ENCODE data around the gene UGT2A1.

UGT2A1 gene

DNA sequence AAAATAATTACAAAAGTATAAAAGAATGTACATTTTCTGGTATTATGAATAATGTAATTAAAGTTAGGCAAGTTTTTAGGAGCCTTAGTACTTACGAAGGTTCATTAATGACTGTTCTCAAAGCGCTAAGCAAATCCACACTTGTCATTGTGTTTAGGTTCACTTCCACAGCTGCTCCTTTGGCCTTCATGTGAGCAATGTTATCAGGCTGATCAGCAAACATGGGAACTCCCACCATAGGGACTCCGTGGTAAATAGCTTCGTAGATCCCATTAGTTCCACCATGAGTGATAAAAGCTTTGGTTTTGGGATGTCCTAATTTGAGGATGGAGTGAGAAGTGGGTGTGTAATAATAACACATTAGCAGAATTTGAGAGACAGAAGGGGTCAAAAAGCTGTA, 58.7 kb downstream of the UGT2A1 start:
- in situ Hi-C loops (cut with MboI; ENCODE audit: low sequenced_read_pairs): no loop called here

DNA sequence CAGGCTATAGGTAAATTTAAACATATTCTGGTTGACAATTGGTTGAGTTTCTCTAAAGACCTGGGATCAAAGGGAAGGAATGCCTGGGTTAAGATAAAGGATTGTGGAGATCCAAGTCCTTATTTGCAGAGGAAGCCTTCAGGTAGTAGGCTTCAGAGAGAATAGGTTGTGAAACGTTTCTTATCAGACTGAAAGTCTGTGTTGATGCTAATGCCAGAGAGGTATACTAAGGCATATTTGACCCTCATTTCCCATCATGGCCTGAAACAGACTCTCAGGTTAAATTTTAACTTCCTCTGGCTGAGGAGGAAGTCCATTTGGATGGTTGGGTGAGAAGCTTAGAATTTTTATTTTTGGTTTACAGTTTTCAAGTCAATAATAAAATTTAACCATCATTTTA, 61.7 kb downstream of the UGT2A1 start:
- in situ Hi-C loops (cut with MboI; ENCODE audit: low sequenced_read_pairs): no loop called here

DNA sequence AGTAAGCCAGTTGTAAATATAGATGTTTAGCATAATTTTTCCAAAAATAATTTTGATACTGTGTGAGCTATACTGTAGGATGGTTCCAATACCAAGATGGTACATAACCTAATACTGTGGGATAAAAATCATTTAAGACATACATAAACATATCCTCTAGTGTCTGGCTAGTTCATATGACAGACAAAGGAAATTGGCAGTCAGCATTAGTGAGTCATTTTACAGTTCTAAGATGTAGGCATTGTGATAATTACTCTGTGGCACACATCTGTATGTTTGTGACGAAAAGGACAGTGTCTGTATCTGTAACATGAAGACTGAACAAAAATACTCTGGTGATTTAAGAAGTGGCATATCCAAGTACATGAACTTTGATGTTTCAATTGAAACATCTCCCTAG, 63.2 kb downstream of the UGT2A1 start:
- in situ Hi-C loops (cut with MboI; ENCODE audit: low sequenced_read_pairs): no loop called here

DNA sequence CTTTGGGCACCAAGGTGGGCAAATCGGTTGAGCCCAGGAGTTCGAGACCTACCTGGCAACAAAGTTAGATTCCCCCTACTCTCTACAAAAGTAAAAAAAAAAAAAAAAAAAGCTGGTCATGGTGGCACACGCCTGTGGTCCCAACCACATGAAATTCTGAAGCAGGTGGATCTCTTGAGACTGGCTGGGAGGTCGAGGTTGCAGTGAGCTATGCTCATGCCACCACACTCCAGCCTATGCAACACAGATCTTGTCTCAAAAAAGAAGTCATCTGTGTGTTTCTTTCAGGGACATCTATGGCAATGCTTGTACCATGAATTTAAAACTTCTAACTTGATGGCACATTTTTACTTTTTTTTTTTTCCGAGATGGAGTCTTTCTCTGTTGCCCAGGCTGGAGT, 68.9 kb downstream of the UGT2A1 start:
- in situ Hi-C loops (cut with MboI; ENCODE audit: low sequenced_read_pairs): no loop called here

DNA sequence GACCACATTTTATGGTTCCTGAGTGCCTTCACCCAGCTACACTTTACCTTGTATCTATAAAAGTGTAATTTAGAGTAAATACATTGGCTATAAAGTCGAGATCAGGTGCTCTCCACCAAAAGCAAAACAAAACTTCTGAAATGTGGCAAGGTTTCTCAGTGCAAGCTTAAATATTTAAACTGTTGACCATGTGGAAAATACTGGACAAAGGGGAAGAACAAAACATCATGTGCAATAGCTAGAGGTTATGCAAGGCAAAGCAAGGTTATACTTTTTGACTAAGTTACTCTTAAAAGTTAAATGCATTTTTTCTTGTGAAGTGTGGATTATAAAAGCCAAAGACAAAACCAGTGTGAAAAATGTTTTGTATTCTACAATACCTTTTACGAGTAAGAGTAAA, 69.5 kb downstream of the UGT2A1 start:
- in situ Hi-C loops (cut with MboI; ENCODE audit: low sequenced_read_pairs): no loop called here

DNA sequence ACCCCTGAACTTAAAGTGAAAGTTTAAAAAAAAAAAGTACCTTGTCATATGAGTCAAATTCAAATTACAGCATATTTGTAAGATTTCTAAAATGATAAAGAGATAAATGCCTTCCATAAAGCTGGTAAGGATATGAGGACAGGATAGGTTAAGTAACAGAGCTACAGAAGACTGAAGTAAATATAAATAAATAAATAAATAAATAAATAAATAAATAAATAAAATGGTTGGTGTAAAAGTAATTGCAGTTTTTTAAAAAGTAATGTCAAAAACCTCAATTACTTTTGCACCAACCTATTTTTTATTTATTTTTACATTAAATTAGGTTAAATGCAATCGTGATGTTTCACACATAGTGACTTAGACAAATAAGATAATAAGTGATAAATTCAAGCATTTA, 75.8 kb downstream of the UGT2A1 start:
- in situ Hi-C loops (cut with MboI; ENCODE audit: low sequenced_read_pairs): no loop called here

DNA sequence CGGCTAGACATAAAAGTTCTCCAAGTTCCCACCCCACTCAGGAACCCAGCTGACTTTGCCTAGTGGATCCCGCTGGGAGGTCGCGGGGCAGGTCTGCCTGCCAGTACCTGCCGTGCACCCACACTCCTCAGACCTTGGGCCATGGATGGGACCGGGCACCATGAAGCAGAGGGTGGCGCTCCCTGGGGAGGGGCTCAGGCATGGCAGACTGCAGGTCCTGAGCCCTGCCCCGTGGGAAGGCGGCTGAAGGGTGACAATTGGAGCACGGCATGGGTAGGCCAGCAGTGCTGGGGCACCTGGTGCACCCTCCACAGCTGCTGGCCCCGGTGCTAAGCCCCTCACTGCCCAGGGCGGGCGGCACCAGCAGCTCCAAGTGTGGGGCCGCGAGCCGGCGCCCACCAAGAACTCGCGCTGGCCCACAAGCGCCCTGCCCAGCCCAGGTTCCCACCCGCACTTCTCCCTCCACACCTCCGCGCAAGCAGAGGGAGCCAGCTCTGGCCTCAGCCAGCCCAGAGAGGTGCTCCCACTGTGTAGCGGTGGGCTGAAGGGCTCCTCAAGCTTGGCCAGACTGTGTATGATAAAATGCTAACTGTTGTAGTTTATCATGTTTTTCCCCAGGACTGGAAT, 76.7 kb downstream of the UGT2A1 start:
- in situ Hi-C loops (cut with MboI; ENCODE audit: low sequenced_read_pairs): no loop called here

DNA sequence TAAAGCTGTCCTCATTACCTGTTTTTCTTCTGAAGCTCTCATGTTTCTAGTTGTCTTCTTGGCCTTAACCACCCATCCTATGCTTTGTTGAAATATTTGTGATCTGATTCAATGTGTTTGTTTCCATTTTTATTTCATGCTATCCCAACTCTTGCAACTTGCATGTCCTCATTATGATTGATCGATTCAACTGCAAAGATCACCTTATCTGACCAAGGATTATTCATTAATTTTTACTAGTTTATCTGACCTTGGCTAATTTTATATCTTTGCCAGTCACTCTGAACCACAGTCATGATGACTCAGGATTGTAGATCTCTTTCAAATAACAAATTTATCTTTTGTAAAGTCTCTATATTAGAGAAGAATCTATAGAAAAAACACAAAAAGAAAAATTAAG, 84.3 kb downstream of the UGT2A1 start:
- in situ Hi-C loops (cut with MboI; ENCODE audit: low sequenced_read_pairs): no loop called here

DNA sequence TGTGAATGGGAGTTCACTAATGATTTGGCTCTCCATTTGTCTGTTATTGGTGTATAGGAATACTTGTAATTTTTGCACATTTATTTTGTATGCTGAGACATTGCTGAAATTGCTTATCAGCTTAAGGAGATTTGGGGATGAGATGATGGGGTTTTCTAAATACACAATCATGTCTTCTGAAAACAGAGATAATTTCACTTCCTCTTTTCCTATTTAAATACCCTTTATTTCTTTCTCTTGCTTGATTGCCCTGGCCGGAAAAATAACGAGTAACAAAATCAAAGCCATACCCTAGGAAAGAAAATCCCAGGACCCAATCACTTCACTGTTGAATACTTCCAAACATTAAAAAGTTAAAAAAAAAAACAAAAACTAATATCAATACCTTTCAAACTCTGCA, 89.6 kb downstream of the UGT2A1 start:
- in situ Hi-C loops (cut with MboI; ENCODE audit: low sequenced_read_pairs): no loop called here

DNA sequence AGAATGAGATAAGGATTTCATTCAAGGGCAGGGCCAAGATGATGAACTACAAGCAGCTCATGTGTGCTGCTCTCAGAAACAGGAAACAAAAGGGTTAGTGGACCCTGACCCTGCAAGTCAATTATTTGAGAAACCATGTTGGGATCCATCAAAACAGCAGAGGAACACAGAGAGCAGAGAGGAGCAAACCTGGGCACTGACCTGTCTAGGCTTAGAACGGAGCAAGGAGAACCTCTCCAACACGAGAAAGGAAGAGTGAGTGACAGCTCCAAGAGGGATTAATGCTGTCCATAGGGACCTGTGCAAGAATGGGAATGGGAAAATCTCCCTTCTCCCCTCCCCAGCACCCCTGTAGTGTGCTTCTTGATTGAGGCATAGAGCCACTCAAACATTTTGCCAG, 103.4 kb downstream of the UGT2A1 start:
- in situ Hi-C loops (cut with MboI; ENCODE audit: low sequenced_read_pairs): no loop called here

DNA sequence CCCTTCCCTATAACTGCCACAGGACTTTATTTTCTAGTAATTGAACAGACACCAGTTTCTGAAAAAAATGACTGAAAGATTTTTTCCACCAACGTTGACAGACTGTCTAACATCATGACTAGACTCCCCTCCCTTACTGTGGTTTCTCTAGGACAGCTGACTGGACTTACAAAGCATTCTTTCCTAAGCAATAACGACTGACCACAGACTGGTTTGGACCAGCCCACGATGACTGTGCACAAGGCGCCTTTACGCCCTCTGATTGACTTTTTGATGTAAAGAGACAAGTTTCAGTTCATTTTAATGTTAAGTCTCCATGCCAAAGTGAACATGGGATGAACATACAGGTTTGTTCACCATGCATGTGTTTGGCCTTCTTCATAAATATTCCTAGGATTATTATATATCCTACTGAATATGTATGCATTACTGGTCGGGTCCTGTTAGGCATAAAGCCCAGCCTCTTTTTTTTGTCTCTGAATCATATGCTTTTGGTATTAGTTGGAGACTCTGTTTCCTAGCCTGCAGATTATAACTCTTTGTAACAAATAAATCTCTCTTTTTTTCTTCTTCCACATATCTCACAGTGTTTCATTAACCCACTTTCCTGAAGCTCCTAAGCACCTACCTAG, 106.8 kb downstream of the UGT2A1 start:
- in situ Hi-C loops (cut with MboI; ENCODE audit: low sequenced_read_pairs): no loop called here

Measured in HL-60/S4 treated with retinoic acid at 250 ng/mL for 4 days and 3 days (cell line).